Measurements from ENCODE around the gene L3MBTL3. TPM values are rescaled to one million over a fixed set of nuclear protein-coding genes. Genes with fewer than 3 reads are reported as not detected.
"Not testable (repeated sequence)": the region's sequence is repeated elsewhere in the genome, so short reads cannot be mapped to it uniquely, and the experiment has no call there.

The L3MBTL3 gene
- total RNA-seq, 2 donors from 2014 or later, result 7.7 to 25.0 TPM

DNA sequence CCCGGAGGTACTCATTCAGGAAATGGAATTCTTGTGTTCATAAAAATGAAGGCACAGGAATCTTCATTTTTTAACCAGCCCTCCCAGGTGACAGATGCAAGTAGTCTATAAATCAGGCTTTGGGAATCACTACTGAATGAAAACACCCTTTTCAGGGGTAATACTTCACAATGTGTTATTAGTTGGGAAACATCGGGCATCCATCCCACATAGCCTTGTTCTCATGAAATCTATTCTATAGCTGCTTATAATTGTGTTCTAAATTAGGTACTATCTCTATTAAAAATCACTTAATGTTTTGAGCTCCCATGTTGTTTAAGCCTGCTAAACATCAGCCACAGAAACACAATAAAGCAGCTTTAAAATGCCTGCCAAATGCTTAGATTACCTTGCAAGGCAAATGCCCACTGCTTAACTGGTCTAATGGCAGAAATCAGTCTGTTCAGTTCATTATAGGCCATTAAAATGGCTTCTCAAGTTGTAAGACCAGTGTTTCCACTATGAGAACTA is 94.9 kb downstream of the L3MBTL3 start:
- Histone ChIP-seq H3K9me3 (no peaks in the 10 kb centered on the region), H3K36me3 (no peaks in the 10 kb centered on the region), H3K4me3 (no peak overlapping the region), H3K27me3 (replicated peaks; ENCODE audit: insufficient read depth) (no peaks in the 10 kb centered on the region), H3K27ac (no peak overlapping the region), H3K4me1 (replicated peaks) (no peaks in the 10 kb centered on the region)
- TF ChIP-seq POLR2A (IDR thresholded peaks at IDR 0.05) (no peak), POLR2AphosphoS5 (IDR thresholded peaks at IDR 0.05) (no peak), CTCF (IDR thresholded peaks at IDR 0.05) (no peak)
- intact Hi-C loops (cut with DNase I), result no loop called here
- 72% methylated on average over 2 of the region's 2 CpGs for WGBS
- no peak for DNase-seq (ENCODE audit: low spot score)

- TF ChIP-seq CTCF (IDR thresholded peaks at IDR 0.05), result no peak
- no peak for TF ChIP-seq POLR2A (IDR thresholded peaks at IDR 0.05)
- TF ChIP-seq POLR2AphosphoS5 (IDR thresholded peaks at IDR 0.05), result no peak
- H3K9me3 ChIP-seq, result no peaks in the 10 kb centered on the region
- no peak overlapping the region for H3K27ac ChIP-seq
- intact Hi-C loops (cut with DNase I), result no loop called here
- no peaks in the 10 kb centered on the region for H3K36me3 ChIP-seq
- no peaks in the 10 kb centered on the region for H3K4me1 ChIP-seq (replicated peaks)
- H3K4me3 ChIP-seq, result no peak overlapping the region
- no peaks in the 10 kb centered on the region for H3K27me3 ChIP-seq (replicated peaks; ENCODE audit: insufficient read depth)
- DNase-seq (ENCODE audit: low spot score), result no peak
- WGBS, result 87% methylated on average over 6 of the region's 6 CpGs
Measured at GRCh38 chr6:130115036-130115435, 96.7 kb downstream of the L3MBTL3 start.

DNA sequence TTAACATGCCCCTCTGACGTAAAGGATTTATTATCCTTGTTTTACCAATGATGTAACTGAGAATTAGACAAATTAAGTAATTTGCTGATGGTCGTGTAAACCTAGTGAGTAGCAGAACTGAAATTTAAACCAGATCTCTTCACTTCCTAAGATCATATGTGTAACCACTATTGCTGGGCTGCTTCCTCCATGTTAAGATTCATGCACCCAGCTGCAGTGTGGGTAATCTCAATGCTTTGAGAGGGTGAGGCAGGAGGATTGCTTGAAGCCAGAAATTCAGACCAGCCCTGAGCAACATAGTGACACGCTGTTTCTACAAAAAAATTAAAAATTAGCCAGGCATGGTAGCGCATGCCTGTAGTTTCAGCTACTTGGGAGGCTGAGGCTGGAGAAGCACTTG is 97.9 kb downstream of the L3MBTL3 start:
- no peaks in the 10 kb centered on the region for H3K36me3 ChIP-seq
- H3K27me3 ChIP-seq (replicated peaks; ENCODE audit: insufficient read depth), result no peaks in the 10 kb centered on the region
- intact Hi-C loops (cut with DNase I), result no loop called here
- no peak overlapping the region for H3K27ac ChIP-seq
- H3K4me1 ChIP-seq (replicated peaks), result no peaks in the 10 kb centered on the region
- H3K9me3 ChIP-seq, result no peaks in the 10 kb centered on the region
- H3K4me3 ChIP-seq, result no peak overlapping the region
- DNase-seq (ENCODE audit: low spot score), result no peak
- WGBS, result 92% methylated on average over 4 of the region's 4 CpGs
- no peak for TF ChIP-seq POLR2AphosphoS5 (IDR thresholded peaks at IDR 0.05)
- no peak for TF ChIP-seq CTCF (IDR thresholded peaks at IDR 0.05)
- no peak for TF ChIP-seq POLR2A (IDR thresholded peaks at IDR 0.05)

DNA sequence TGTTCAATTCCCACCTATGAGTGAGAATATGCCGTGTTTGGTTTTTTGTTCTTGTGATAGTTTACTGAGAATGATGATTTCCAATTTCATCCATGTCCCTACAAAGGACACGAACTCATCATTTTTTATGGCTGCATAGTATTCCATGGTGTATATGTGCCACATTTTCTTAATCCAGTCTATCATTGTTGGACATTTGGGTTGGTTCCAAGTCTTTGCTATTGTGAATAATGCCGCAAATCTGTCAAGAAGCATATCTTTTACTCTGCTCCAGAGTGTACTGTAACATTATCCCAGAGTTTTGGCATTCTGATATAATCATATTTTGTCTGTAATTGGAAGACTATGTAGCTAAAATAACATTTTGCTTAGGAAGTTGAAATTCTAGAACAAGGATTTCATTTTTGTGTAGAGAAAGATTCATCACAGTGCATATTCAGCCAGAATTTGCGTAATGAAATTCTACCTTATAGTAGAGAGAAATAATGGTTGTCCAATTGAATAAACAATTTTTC is 98.9 kb downstream of the L3MBTL3 start:
- WGBS, result 95% methylated on average over 2 of the region's 4 CpGs

GRCh38 chr6:130118236-130118635 is 99.9 kb downstream of the L3MBTL3 start:
- no peaks in the 10 kb centered on the region for H3K9me3 ChIP-seq
- WGBS, result 93% methylated on average over 6 of the region's 6 CpGs
- TF ChIP-seq CTCF (IDR thresholded peaks at IDR 0.05) (no peak), POLR2AphosphoS5 (IDR thresholded peaks at IDR 0.05) (no peak), POLR2A (IDR thresholded peaks at IDR 0.05) (no peak)

More for the DNA sequence above, 98.9 kb downstream of the L3MBTL3 start:
- H3K36me3 ChIP-seq; H3K9me3 ChIP-seq; H3K4me3 ChIP-seq; H3K4me1 ChIP-seq (replicated peaks); H3K27ac ChIP-seq; intact Hi-C loops (cut with DNase I); DNase-seq (ENCODE audit: low spot score); H3K27me3 ChIP-seq (replicated peaks; ENCODE audit: insufficient read depth): not testable (repeated sequence)

More at GRCh38 chr6:130118236-130118635, 99.9 kb downstream of the L3MBTL3 start:
- intact Hi-C loops (cut with DNase I), result no loop called here
- DNase-seq (ENCODE audit: low spot score), result no peak
- no peak overlapping the region for H3K4me3 ChIP-seq
- H3K27me3 ChIP-seq (replicated peaks; ENCODE audit: insufficient read depth), result no peaks in the 10 kb centered on the region
- H3K4me1 ChIP-seq (replicated peaks), result no peaks in the 10 kb centered on the region
- no peak overlapping the region for H3K27ac ChIP-seq
- no peaks in the 10 kb centered on the region for H3K36me3 ChIP-seq

Measured in prostate gland (tissue), 2 donors.